GM19468 (cell line): Measurements from ENCODE around the gene GGN.

Experiments
- ATAC-seq: cut with Tn5 transposase; IDR thresholded peaks from one replicate; pipeline ENCODE4 v1.9.1; 2021; ENCODE audit warnings: mild to moderate bottlenecking, moderate library complexity, moderate number of reproducible peaks; ENCODE audit not compliant: unreplicated experiment; ENCODE audit errors: extremely low read depth

GGN gene

GRCh38 chr19:38388349-38389100 lies 691 bp upstream of the GGN start, which contains the start of gene SPRED3:
Gene SPRED3, plus strand, starts transcription at chr19:38388697. Its CDS starts 1,606 bp downstream, at chr19:38390303.
- ATAC-seq = no peak

- ATAC-seq = no peak
Measured at GRCh38 chr19:38386971-38387549, 774 bp downstream of the GGN start.

- ATAC-seq = no peak
Measured at GRCh38 chr19:38386300-38386970, 1.4 kb downstream of the GGN start.

GRCh38 chr19:38385804-38386257 lies 2.0 kb downstream of the GGN start:
- ATAC-seq = no peak

- no peak for ATAC-seq
Measured at GRCh38 chr19:38385057-38385803, 2.6 kb downstream of the GGN start.

- no peak for ATAC-seq
Measured at GRCh38 chr19:38384209-38385027, 3.4 kb downstream of the GGN start.

GRCh38 chr19:38383743-38384142 lies 4.1 kb downstream of the GGN start:
- no peak for ATAC-seq

- no peak for ATAC-seq
Measured at GRCh38 chr19:38383184-38383583, 4.7 kb downstream of the GGN start.

GRCh38 chr19:38381138-38381537 lies 6.7 kb downstream of the GGN start:
- ATAC-seq = no peak

- no peak for ATAC-seq
Measured at GRCh38 chr19:38378866-38379265, 9.0 kb downstream of the GGN start.

GRCh38 chr19:38377052-38377451 lies 10.8 kb downstream of the GGN start:
- no peak for ATAC-seq

GRCh38 chr19:38376576-38376975 lies 11.3 kb downstream of the GGN start:
- ATAC-seq = no peak

- no peak for ATAC-seq
Measured at GRCh38 chr19:38375748-38376147, 12.1 kb downstream of the GGN start.

- ATAC-seq = no peak
Measured at GRCh38 chr19:38375098-38375493, 12.7 kb downstream of the GGN start.

- peak; percentile 81 for ATAC-seq
Measured at GRCh38 chr19:38374332-38375097, 13.3 kb downstream of the GGN start, which contains the start of gene PSMD8. Gene PSMD8, plus strand, starts transcription at chr19:38374571. Its CDS starts 31 bp downstream, at chr19:38374602.

GRCh38 chr19:38373907-38374331 lies 13.9 kb downstream of the GGN start:
- no peak for ATAC-seq

GRCh38 chr19:38371081-38371480 lies 16.8 kb downstream of the GGN start:
- ATAC-seq = no peak

- ATAC-seq = no peak
Measured at GRCh38 chr19:38370299-38370698, 17.5 kb downstream of the GGN start.

GRCh38 chr19:38369584-38369983 lies 18.2 kb downstream of the GGN start:
- no peak for ATAC-seq
